G401 (cell line): ENCODE results near the gene KRT4. TPM values are rescaled to one million over a fixed set of nuclear protein-coding genes. Genes with fewer than 3 reads are reported as not detected.

ENCODE experiments used
- DNase-seq: peaks from one replicate; pipeline ENCODE4 v3.0.0-alpha.2; 2015; ENCODE audit warnings: low spot score
- in situ Hi-C: cut with HindIII; loops from 2 replicates; pipeline ENCODE4 v1.10.0; 2016; ENCODE audit warnings: low sequenced_read_pairs, mixed read lengths
- total RNA-seq: library from RNA; depleted of rRNA; stranded (reverse); fragments of >200 nt; shearing (Covaris generic); gene quantifications from 2 replicates; pipeline ENCODE4 v1.2.3, GENCODE V29; 2014

KRT4 gene
- total RNA-seq, 1 experiment from 2014 or later, result not detected

GRCh38 chr12:52812073-52812400 is 1.9 kb downstream of the KRT4 start:
- no peak for DNase-seq
- in situ Hi-C loops, result no loop called here

- DNase-seq, result no peak
- in situ Hi-C loops, result no loop called here
Measured at GRCh38 chr12:52811191-52812072, 2.5 kb downstream of the KRT4 start.

GRCh38 chr12:52810554-52810953 is 3.4 kb downstream of the KRT4 start:
- in situ Hi-C loops, result no loop called here
- no peak for DNase-seq

GRCh38 chr12:52809166-52809565 is 4.8 kb downstream of the KRT4 start:
- in situ Hi-C loops, result no loop called here

GRCh38 chr12:52808573-52809160 is 5.2 kb downstream of the KRT4 start:
- in situ Hi-C loops, result no loop called here
- no peak for DNase-seq

More at GRCh38 chr12:52809166-52809565, 4.8 kb downstream of the KRT4 start:
- DNase-seq, result no peak

GRCh38 chr12:52807544-52808470 is 6.1 kb downstream of the KRT4 start:
- DNase-seq, result no peak
- in situ Hi-C loops, result no loop called here

GRCh38 chr12:52806821-52807543 is 6.9 kb downstream of the KRT4 start:
- no peak for DNase-seq
- in situ Hi-C loops, result no loop called here

- in situ Hi-C loops, result no loop called here
- no peak for DNase-seq
Measured at GRCh38 chr12:52806169-52806811, 7.6 kb downstream of the KRT4 start.

GRCh38 chr12:52805739-52806138 is 8.2 kb downstream of the KRT4 start:
- DNase-seq, result no peak
- in situ Hi-C loops, result no loop called here

GRCh38 chr12:52805000-52805399 is 8.9 kb downstream of the KRT4 start:
- in situ Hi-C loops, result no loop called here
- no peak for DNase-seq

GRCh38 chr12:52802442-52802841 is 11.5 kb downstream of the KRT4 start:
- DNase-seq, result no peak

GRCh38 chr12:52801773-52802172 is 12.1 kb downstream of the KRT4 start:
- in situ Hi-C loops, result no loop called here
- no peak for DNase-seq

More at GRCh38 chr12:52802442-52802841, 11.5 kb downstream of the KRT4 start:
- in situ Hi-C loops, result no loop called here

GRCh38 chr12:52800259-52800917 is 13.5 kb downstream of the KRT4 start:
- DNase-seq, result no peak
- in situ Hi-C loops, result no loop called here

GRCh38 chr12:52799505-52800211 is 14.3 kb downstream of the KRT4 start:
- in situ Hi-C loops, result no loop called here
- no peak for DNase-seq

GRCh38 chr12:52798671-52799504 is 15.0 kb downstream of the KRT4 start:
- DNase-seq, result no peak
- in situ Hi-C loops, result no loop called here

- DNase-seq, result no peak
- in situ Hi-C loops, result no loop called here
Measured at GRCh38 chr12:52798003-52798670, 15.8 kb downstream of the KRT4 start.
